Left cardiac atrium (tissue), 4 donors: Measurements from ENCODE around the gene NUDT7. TPM values are rescaled to one million over a fixed set of nuclear protein-coding genes. Genes with fewer than 3 reads are reported as not detected.

ENCODE experiments used
- ATAC-seq, 2 donors: fragments of 200-7000 bp; cut with Tn5 transposase; one replicate each; pipeline ENCODE4 v1.9.1; 2020; ENCODE audit warnings: mild to moderate bottlenecking in 2 of 2, moderate library complexity in 2 of 2
- DNase-seq: peaks from one replicate; pipeline ENCODE4 v3.0.0-alpha.2; 2020
- intact Hi-C, 2 donors: fragments of 100-400 bp; cut with DNase I; formaldehyde crosslinking; loops; one replicate each; pipeline versions ENCODE4 v1.14.1 to v1.15.1; 2022 to 2023
- total RNA-seq, 2 donors: library from RNA; stranded (reverse); fragmentation: NEBNext Ultra II Directional; extraction: Animal tissue kit (Norgen Biotek cat#: 25700); gene quantifications; one replicate each; pipeline ENCODE4 v1.2.1, GENCODE V29; 2021
- donor health status: DM: no; HTN: yes; CAD: no.
- donor health status: DM: no; HTN: yes; CAD: no; lungs with severe emphysema.
- donor health status: DM: yes; HTN: yes; CAD: no.
- donor health status: Dilated cardiomyopathy.

Gene NUDT7
- total RNA-seq, 2 donors from 2014 or later = 19.3 to 25.8 TPM

GRCh38 chr16:77715145-77715544 is 7.2 kb upstream of the NUDT7 start:
- intact Hi-C loops = no loop called here
- ATAC-seq (no peak), DNase-seq (no peak)

- no peak for ATAC-seq
- no peak for DNase-seq
- intact Hi-C loops = no loop called here
These were observed 484 bp upstream of the NUDT7 start for GRCh38 chr16:77721752-77722308.

GRCh38 chr16:77723108-77723514 is 797 bp downstream of the NUDT7 start:
- DNase-seq (peak; percentile 31), ATAC-seq (peak; percentile 46 to 59)
- intact Hi-C loops = no loop called here

- intact Hi-C loops = no loop called here
- no peak for ATAC-seq
- DNase-seq = no peak
These were observed 1.9 kb downstream of the NUDT7 start for GRCh38 chr16:77724174-77724573.

GRCh38 chr16:77729951-77730350 is 7.6 kb downstream of the NUDT7 start:
- intact Hi-C loops = no loop called here

GRCh38 chr16:77732241-77732946 is 10.1 kb downstream of the NUDT7 start:
- intact Hi-C loops = no loop called here
- no peak for ATAC-seq
- no peak for DNase-seq

More at GRCh38 chr16:77729951-77730350, 7.6 kb downstream of the NUDT7 start:
- ATAC-seq (no peak), DNase-seq (no peak)

GRCh38 chr16:77736879-77737278 is 14.6 kb downstream of the NUDT7 start:
- ATAC-seq (no peak), DNase-seq (no peak)
- intact Hi-C loops = no loop called here

- ATAC-seq (no peak), DNase-seq (no peak)
- intact Hi-C loops = no loop called here
These were observed 16.6 kb downstream of the NUDT7 start for GRCh38 chr16:77738706-77739558.

GRCh38 chr16:77739559-77739892 is 17.2 kb downstream of the NUDT7 start:
- DNase-seq (no peak), ATAC-seq (no peak)
- intact Hi-C loops = no loop called here

- intact Hi-C loops = no loop called here
- no peak for DNase-seq
- no peak for ATAC-seq
These were observed 21.8 kb downstream of the NUDT7 start for GRCh38 chr16:77744141-77744540.

GRCh38 chr16:77745972-77746371 is 23.7 kb downstream of the NUDT7 start:
- ATAC-seq (no peak), DNase-seq (no peak)
- intact Hi-C loops = no loop called here

GRCh38 chr16:77748421-77749005 is 26.2 kb downstream of the NUDT7 start:
- ATAC-seq (no peak), DNase-seq (no peak)
- intact Hi-C loops = no loop called here

- DNase-seq (no peak), ATAC-seq (no peak)
- intact Hi-C loops = no loop called here
These were observed 27.1 kb downstream of the NUDT7 start for GRCh38 chr16:77749415-77749814.

- intact Hi-C loops = no loop called here
- DNase-seq (no peak), ATAC-seq (no peak)
These were observed 35.7 kb downstream of the NUDT7 start for GRCh38 chr16:77758046-77758445.

- ATAC-seq (no peak), DNase-seq (no peak)
- intact Hi-C loops = no loop called here
These were observed 36.2 kb downstream of the NUDT7 start for GRCh38 chr16:77758508-77758907.

GRCh38 chr16:77759201-77759600 is 36.9 kb downstream of the NUDT7 start:
- DNase-seq (no peak), ATAC-seq (no peak)
- intact Hi-C loops = no loop called here

- no peak for ATAC-seq
- no peak for DNase-seq
- intact Hi-C loops = no loop called here
These were observed 37.5 kb downstream of the NUDT7 start for GRCh38 chr16:77759821-77760220.

- ATAC-seq (no peak), DNase-seq (no peak)
- intact Hi-C loops = no loop called here
These were observed 38.5 kb downstream of the NUDT7 start for GRCh38 chr16:77760800-77761199.

- ATAC-seq = no peak
- DNase-seq = no peak
- intact Hi-C loops = no loop called here
These were observed 38.9 kb downstream of the NUDT7 start for GRCh38 chr16:77761204-77761603.

- DNase-seq = no peak
- ATAC-seq = no peak
- intact Hi-C loops = no loop called here
These were observed 39.9 kb downstream of the NUDT7 start for GRCh38 chr16:77762262-77762661.
